ENCODE measurements around the gene ZFAND2B.

DNA sequence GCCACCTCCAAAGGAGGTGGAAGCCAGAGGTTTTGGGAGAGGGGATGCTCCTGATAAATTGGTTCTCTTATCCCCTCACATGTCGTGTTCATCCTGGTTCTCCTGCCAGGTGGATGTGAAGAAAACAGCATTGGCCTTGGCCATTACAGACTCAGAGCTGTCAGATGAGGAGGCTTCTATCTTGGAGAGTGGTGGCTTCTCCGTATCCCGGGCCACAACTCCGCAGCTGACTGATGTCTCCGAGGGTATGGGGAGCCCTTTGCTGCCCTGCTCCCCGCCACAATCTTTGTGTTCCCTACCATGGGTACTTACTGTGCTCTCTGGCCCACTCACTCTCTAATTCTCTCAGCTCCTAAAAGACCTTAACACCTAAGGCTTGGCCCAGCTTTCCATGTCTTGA is 25.1 kb upstream of the ZFAND2B start:
- TF ChIP-seq RAD21 (IDR thresholded peaks at IDR 0.05; ENCODE audit: low read depth) (no peak), POLR2A (IDR thresholded peaks at IDR 0.05; ENCODE audit: borderline replicate concordance, extremely low read depth, insufficient read depth, insufficient read length) (no peak), FOSL1 (IDR thresholded peaks at IDR 0.05; ENCODE audit: low read depth) (no peak), EZH2 (IDR thresholded peaks at IDR 0.05) (no peak), CEBPB (IDR thresholded peaks at IDR 0.05; ENCODE audit: low read depth) (no peak), EZH2phosphoT487 (IDR thresholded peaks at IDR 0.05; ENCODE audit: borderline replicate concordance) (no peak), SP1 (IDR thresholded peaks at IDR 0.05; ENCODE audit: low read depth) (no peak), JUND (IDR thresholded peaks at IDR 0.05) (no peak)
- TF ChIP-seq, protein P1, sequence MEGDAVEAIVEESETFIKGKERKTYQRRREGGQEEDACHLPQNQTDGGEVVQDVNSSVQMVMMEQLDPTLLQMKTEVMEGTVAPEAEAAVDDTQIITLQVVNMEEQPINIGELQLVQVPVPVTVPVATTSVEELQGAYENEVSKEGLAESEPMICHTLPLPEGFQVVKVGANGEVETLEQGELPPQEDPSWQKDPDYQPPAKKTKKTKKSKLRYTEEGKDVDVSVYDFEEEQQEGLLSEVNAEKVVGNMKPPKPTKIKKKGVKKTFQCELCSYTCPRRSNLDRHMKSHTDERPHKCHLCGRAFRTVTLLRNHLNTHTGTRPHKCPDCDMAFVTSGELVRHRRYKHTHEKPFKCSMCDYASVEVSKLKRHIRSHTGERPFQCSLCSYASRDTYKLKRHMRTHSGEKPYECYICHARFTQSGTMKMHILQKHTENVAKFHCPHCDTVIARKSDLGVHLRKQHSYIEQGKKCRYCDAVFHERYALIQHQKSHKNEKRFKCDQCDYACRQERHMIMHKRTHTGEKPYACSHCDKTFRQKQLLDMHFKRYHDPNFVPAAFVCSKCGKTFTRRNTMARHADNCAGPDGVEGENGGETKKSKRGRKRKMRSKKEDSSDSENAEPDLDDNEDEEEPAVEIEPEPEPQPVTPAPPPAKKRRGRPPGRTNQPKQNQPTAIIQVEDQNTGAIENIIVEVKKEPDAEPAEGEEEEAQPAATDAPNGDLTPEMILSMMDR (IDR thresholded peaks at IDR 0.05 in 2 of 3, conservative IDR thresholded peaks at IDR 0.05 in 1 of 3; ENCODE audit: borderline replicate concordance in 1 of 3, insufficient read depth in 1 of 3, low read depth in 2 of 3, low read length in 2 of 3), result no peak
- TF ChIP-seq, protein P2, sequence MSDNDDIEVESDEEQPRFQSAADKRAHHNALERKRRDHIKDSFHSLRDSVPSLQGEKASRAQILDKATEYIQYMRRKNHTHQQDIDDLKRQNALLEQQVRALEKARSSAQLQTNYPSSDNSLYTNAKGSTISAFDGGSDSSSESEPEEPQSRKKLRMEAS (IDR thresholded peaks at IDR 0.05), result no peak
